Measurements from ENCODE around the gene TMPRSS9.

DNA sequence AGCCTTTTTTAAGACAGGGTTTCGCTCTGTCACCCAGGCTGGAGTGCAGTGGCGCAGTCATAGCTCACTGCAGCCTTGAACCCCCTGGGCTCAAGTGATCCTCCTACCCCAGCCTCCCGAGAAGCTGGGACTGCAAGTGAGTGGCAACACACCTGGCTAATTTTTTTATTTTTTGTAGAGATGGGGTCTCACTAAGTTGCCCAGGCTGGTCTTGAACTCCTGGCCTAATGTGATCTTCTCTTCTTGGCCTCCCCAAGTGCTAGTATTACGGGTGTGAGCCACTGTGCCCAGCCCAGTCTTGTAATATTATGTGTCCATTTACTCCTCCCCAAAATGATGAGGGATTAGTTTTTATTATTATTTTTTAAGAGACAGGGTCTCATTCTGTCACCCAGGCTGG, 49.0 kb upstream of the TMPRSS9 start:
- TF ChIP-seq, protein P1, sequence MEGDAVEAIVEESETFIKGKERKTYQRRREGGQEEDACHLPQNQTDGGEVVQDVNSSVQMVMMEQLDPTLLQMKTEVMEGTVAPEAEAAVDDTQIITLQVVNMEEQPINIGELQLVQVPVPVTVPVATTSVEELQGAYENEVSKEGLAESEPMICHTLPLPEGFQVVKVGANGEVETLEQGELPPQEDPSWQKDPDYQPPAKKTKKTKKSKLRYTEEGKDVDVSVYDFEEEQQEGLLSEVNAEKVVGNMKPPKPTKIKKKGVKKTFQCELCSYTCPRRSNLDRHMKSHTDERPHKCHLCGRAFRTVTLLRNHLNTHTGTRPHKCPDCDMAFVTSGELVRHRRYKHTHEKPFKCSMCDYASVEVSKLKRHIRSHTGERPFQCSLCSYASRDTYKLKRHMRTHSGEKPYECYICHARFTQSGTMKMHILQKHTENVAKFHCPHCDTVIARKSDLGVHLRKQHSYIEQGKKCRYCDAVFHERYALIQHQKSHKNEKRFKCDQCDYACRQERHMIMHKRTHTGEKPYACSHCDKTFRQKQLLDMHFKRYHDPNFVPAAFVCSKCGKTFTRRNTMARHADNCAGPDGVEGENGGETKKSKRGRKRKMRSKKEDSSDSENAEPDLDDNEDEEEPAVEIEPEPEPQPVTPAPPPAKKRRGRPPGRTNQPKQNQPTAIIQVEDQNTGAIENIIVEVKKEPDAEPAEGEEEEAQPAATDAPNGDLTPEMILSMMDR (IDR thresholded peaks at IDR 0.05) = no peak
- no peak for TF ChIP-seq POLR2A (IDR thresholded peaks at IDR 0.05)
- TF ChIP-seq EP300 (IDR thresholded peaks at IDR 0.05) = no peak
